H9 (cell line): ENCODE measurements around the gene CPXM1. TPM values are rescaled to one million over a fixed set of nuclear protein-coding genes. Genes with fewer than 3 reads are reported as not detected.
A peak's percentile ranks its signal among the peaks of the same experiment; 100 is the strongest.

Experiments used
- DNase-seq: peaks from one replicate; pipeline ENCODE4 v3.0.0-alpha.2; 2017
- H2AFZ ChIP-seq: one replicate; pipeline ENCODE4 v1.6.1; 2013; ENCODE audit warnings: mild to moderate bottlenecking, low read length, control low read depth, moderate library complexity
- H2AK5ac ChIP-seq: 2 replicates; pipeline ENCODE4 v1.6.1; 2013; ENCODE audit warnings: low read length, control low read depth, mixed read lengths; ENCODE audit not compliant: insufficient read length
- H2BK120ac ChIP-seq: one replicate; pipeline ENCODE4 v1.6.1; 2013; ENCODE audit warnings: low read depth, mild to moderate bottlenecking, low read length, control low read depth, inconsistent platforms; ENCODE audit not compliant: poor library complexity, severe bottlenecking
- H2BK12ac ChIP-seq: 2 replicates; pipeline ENCODE4 v1.6.1; 2013; ENCODE audit warnings: low read length, control low read depth, mixed read lengths, low read depth; ENCODE audit not compliant: insufficient read length
- H2BK15ac ChIP-seq: 2 replicates; pipeline ENCODE4 v1.6.1; 2013; ENCODE audit warnings: low read depth, low read length, control low read depth
- H2BK20ac ChIP-seq: one replicate; pipeline ENCODE4 v1.6.1; 2013; ENCODE audit warnings: low read depth, mild to moderate bottlenecking, low read length, control low read depth, inconsistent platforms; ENCODE audit not compliant: poor library complexity, severe bottlenecking
- H2BK5ac ChIP-seq: 2 replicates; pipeline ENCODE4 v1.6.1; 2013; ENCODE audit warnings: low read length, control low read depth, mixed read lengths; ENCODE audit not compliant: insufficient read length
- H3K14ac ChIP-seq: 2 replicates; pipeline ENCODE4 v1.6.1; 2013; ENCODE audit warnings: low read length, control low read depth; ENCODE audit not compliant: insufficient read depth
- H3K18ac ChIP-seq: 2 replicates; pipeline ENCODE4 v1.6.1; 2013; ENCODE audit warnings: low read depth, mild to moderate bottlenecking, mixed read lengths, low read length, control low read depth; ENCODE audit not compliant: insufficient read length
- H3K23ac ChIP-seq: 2 replicates; pipeline ENCODE4 v1.6.1; 2013; ENCODE audit warnings: low read length, control low read depth, mixed read lengths, low read depth; ENCODE audit not compliant: insufficient read length
- H3K23me2 ChIP-seq: 2 replicates; pipeline ENCODE4 v1.6.1; 2013; ENCODE audit warnings: low read depth, mild to moderate bottlenecking, mixed read lengths, low read length, control low read depth; ENCODE audit not compliant: insufficient read length, poor library complexity, severe bottlenecking
- H3K27ac ChIP-seq: 2 replicates; pipeline ENCODE4 v1.5.1; 2013; ENCODE audit warnings: low read length, control low read depth, mixed read lengths, low read depth; ENCODE audit not compliant: insufficient read length
- H3K27me3 ChIP-seq: 2 replicates; pipeline ENCODE4 v1.6.1; 2013; ENCODE audit warnings: low read length, control low read depth, inconsistent platforms; ENCODE audit not compliant: insufficient read depth
- H3K4ac ChIP-seq: 2 replicates; pipeline ENCODE4 v1.6.1; 2013; ENCODE audit warnings: low read depth, mild to moderate bottlenecking, control low read depth, inconsistent platforms, low read length, moderate library complexity
- H3K4me1 ChIP-seq: 2 replicates; pipeline ENCODE4 v1.6.1; 2013; ENCODE audit warnings: low read length, control low read depth, inconsistent platforms; ENCODE audit not compliant: insufficient read depth
- H3K4me2 ChIP-seq: 2 replicates; pipeline ENCODE4 v1.6.1; 2013; ENCODE audit warnings: low read length, control low read depth, mixed read lengths; ENCODE audit not compliant: insufficient read length, insufficient read depth
- H3K56ac ChIP-seq: 2 replicates; pipeline ENCODE4 v1.6.1; 2013; ENCODE audit warnings: low read depth, mild to moderate bottlenecking, mixed read lengths, low read length, control low read depth; ENCODE audit not compliant: insufficient read length
- H3K79me1 ChIP-seq: 2 replicates; pipeline ENCODE4 v1.6.1; 2013; ENCODE audit warnings: low read depth, mild to moderate bottlenecking, moderate library complexity, low read length, control low read depth, inconsistent platforms; ENCODE audit not compliant: insufficient read depth, poor library complexity, severe bottlenecking
- H3K79me2 ChIP-seq: 2 replicates; pipeline ENCODE4 v1.6.1; 2013; ENCODE audit warnings: low read length, control low read depth, inconsistent platforms; ENCODE audit not compliant: insufficient read depth
- H3K9ac ChIP-seq: 2 replicates; pipeline ENCODE4 v1.6.1; 2013; ENCODE audit warnings: low read length, control low read depth, mixed read lengths; ENCODE audit not compliant: insufficient read length; ENCODE audit errors: extremely low read depth
- H3K9me3 ChIP-seq: one replicate; pipeline ENCODE4 v1.6.1; 2013; ENCODE audit warnings: low read depth, low read length, inconsistent platforms; ENCODE audit not compliant: control insufficient read depth
- H3T11ph ChIP-seq: one replicate; pipeline ENCODE4 v1.6.1; 2013; ENCODE audit warnings: mild to moderate bottlenecking, low read length, control low read depth, inconsistent platforms
- H4K20me1 ChIP-seq: one replicate; pipeline ENCODE4 v1.6.1; 2013; ENCODE audit not compliant: control insufficient read depth, insufficient read length, insufficient read depth
- H4K5ac ChIP-seq: 2 replicates; pipeline ENCODE4 v1.6.1; 2013; ENCODE audit warnings: low read depth, mild to moderate bottlenecking, mixed read lengths, low read length, control low read depth; ENCODE audit not compliant: insufficient read length
- H4K8ac ChIP-seq: replicated peaks from 2 replicates; pipeline ENCODE4 v1.6.1; 2013; ENCODE audit warnings: low read length, control low read depth, mixed read lengths, low read depth; ENCODE audit not compliant: insufficient read length
- H4K91ac ChIP-seq: 2 replicates; pipeline ENCODE4 v1.6.1; 2013; ENCODE audit warnings: low read depth, mild to moderate bottlenecking, moderate library complexity, mixed read lengths, low read length, control low read depth; ENCODE audit not compliant: insufficient read length
- H3K27ac Mint-ChIP-seq, 3 experiments: 2 replicates in 2 of 3; 3 replicates in 1 of 3; pipeline ENCODE4 v1.8.0; 2020 to 2021; ENCODE audit warnings: mixed read lengths in 3 of 3, mild to moderate bottlenecking in 1 of 3, moderate library complexity in 1 of 3
- H3K27me3 Mint-ChIP-seq: 2 replicates; pipeline ENCODE4 v1.8.0; 2021; ENCODE audit warnings: low read depth, mild to moderate bottlenecking, moderate library complexity, mixed read lengths
- H3K36me3 Mint-ChIP-seq, 3 experiments: 2 replicates in 2 of 3; 3 replicates in 1 of 3; pipeline ENCODE4 v1.8.0; 2020 to 2021; ENCODE audit warnings: low read depth in 3 of 3, mixed read lengths in 3 of 3; ENCODE audit not compliant: insufficient read depth in 1 of 3
- H3K4me1 Mint-ChIP-seq, 2 experiments: 2 replicates each; pipeline ENCODE4 v1.8.0; 2020; ENCODE audit warnings: mixed read lengths in 2 of 2
- H3K4me3 Mint-ChIP-seq, 2 experiments: 2 replicates in 1 of 2; 3 replicates in 1 of 2; pipeline ENCODE4 v1.8.0; 2020 to 2021; ENCODE audit warnings: mild to moderate bottlenecking in 2 of 2, mixed read lengths in 2 of 2, moderate library complexity in 1 of 2
- H3K9me3 Mint-ChIP-seq, 2 experiments: 2 replicates in 1 of 2; 3 replicates in 1 of 2; pipeline ENCODE4 v1.8.0; 2020; ENCODE audit warnings: mild to moderate bottlenecking in 2 of 2, mixed read lengths in 2 of 2, moderate library complexity in 1 of 2
- WGBS: extraction: QIAGEN DNeasy Blood & Tissue Kit; methylation state at CpG from one replicate; pipeline ENCODE4 v1.1.7; 2013; ENCODE audit warnings: missing lambda C conversion rate, low lambda C conversion rate, mixed read lengths; ENCODE audit not compliant: insufficient read length; ENCODE audit errors: extremely low coverage; 5-methylcytosine and 5-hydroxymethylcytosine counted together
- total RNA-seq: library from RNA; stranded (reverse); gene quantifications from 2 replicates; pipeline ENCODE4 v1.2.1, GENCODE V29; 2021
- TF ChIP-seq, protein P1 (sequence below): fragments of 200-600 bp; sonication (generic); conservative IDR thresholded peaks from 3 replicates; pipeline ENCODE4 v1.8.0; 2021; ENCODE audit warnings: antibody characterized with exemption, mild to moderate bottlenecking

Gene CPXM1
- total RNA-seq, 1 experiment from 2014 or later: 69.0 TPM

DNA sequence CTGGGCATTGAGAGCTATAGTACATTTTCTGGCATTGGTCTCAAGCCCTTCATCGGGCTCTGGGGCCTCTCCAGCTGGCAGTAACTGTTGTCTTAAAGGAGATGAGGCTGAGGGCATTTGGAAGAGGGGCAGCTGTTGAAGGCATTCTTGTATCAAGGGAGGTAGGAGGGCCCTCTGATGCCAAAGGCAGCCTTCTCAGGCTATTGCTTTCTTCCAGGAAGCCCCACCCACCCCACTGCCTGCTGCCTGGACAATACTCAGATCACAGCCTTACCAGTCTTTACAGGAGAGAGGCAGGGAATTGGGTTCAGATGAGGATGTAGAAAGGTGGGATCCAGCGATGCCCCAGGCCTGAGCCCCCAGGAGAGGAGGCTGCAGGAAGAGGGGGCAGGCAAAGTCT is 46.0 kb downstream of the CPXM1 start:
- H3T11ph ChIP-seq: no peak overlapping the region
- H2BK5ac ChIP-seq: no peak overlapping the region
- H2BK15ac ChIP-seq: no peak overlapping the region
- H2AK5ac ChIP-seq: no peak overlapping the region
- Mint-ChIP-seq H3K27ac (peak overlapping the region in 1 of 3 experiments; percentile 21; a peak in 1 of 7 replicates), H3K36me3 (no peaks in the 10 kb centered on the region; a peak in 1 of 7 replicates), H3K4me1 (peaks cover 25 to 45% of the 10 kb centered on the region in 2 experiments), H3K9me3 (no peaks in the 10 kb centered on the region), H3K4me3 (no peak overlapping the region), H3K27me3 (peaks cover 65% of the 10 kb centered on the region)
- H3K9me3 ChIP-seq: no peaks in the 10 kb centered on the region
- H4K20me1 ChIP-seq: no peaks in the 10 kb centered on the region
- H3K79me2 ChIP-seq: no peaks in the 10 kb centered on the region
- H3K4me2 ChIP-seq: no peak overlapping the region
- no peak overlapping the region for H4K91ac ChIP-seq
- H3K79me1 ChIP-seq: no peaks in the 10 kb centered on the region
- H3K23me2 ChIP-seq: peaks cover 32% of the 10 kb centered on the region
- no peak overlapping the region for H2BK20ac ChIP-seq
- H3K4ac ChIP-seq: no peak overlapping the region
- TF ChIP-seq, protein P1, sequence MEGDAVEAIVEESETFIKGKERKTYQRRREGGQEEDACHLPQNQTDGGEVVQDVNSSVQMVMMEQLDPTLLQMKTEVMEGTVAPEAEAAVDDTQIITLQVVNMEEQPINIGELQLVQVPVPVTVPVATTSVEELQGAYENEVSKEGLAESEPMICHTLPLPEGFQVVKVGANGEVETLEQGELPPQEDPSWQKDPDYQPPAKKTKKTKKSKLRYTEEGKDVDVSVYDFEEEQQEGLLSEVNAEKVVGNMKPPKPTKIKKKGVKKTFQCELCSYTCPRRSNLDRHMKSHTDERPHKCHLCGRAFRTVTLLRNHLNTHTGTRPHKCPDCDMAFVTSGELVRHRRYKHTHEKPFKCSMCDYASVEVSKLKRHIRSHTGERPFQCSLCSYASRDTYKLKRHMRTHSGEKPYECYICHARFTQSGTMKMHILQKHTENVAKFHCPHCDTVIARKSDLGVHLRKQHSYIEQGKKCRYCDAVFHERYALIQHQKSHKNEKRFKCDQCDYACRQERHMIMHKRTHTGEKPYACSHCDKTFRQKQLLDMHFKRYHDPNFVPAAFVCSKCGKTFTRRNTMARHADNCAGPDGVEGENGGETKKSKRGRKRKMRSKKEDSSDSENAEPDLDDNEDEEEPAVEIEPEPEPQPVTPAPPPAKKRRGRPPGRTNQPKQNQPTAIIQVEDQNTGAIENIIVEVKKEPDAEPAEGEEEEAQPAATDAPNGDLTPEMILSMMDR: no peak
- no peak overlapping the region for H3K18ac ChIP-seq
- no peak overlapping the region for H3K9ac ChIP-seq
- no peaks in the 10 kb centered on the region for H3K4me1 ChIP-seq
- peaks cover 26% of the 10 kb centered on the region for H3K27me3 ChIP-seq
- no peak overlapping the region for H3K23ac ChIP-seq
- DNase-seq: no peak
- no peak overlapping the region for H2BK120ac ChIP-seq
- no peak overlapping the region for H2BK12ac ChIP-seq
- H3K14ac ChIP-seq: no peak overlapping the region
- H2AFZ ChIP-seq: no peak overlapping the region
- no peak overlapping the region for H4K8ac ChIP-seq
- no peak overlapping the region for H4K5ac ChIP-seq
- H3K56ac ChIP-seq: no peak overlapping the region
- WGBS: no CpG with 5 or more reads among the region's 2 CpGs
- H3K27ac ChIP-seq: no peak overlapping the region
